A549 (cell line): ENCODE data around the gene CENPB.

Source experiments
- BHLHE40 ChIP-seq: IDR thresholded peaks from 2 replicates; pipeline ENCODE4 v1.6.1; 2012; ENCODE audit warnings: low read depth, low read length, inconsistent platforms
- CEBPB ChIP-seq, 2 experiments: fragments of >200 bp in 1 of 2; sonication (Bioruptor Twin) in 1 of 2; formaldehyde crosslinking in 1 of 2; IDR thresholded peaks; 2 replicates each; pipeline ENCODE4 v1.6.1; 2012 to 2016
- CTCF ChIP-seq: fragments of >200 bp; sonication (Bioruptor Twin); formaldehyde crosslinking; IDR thresholded peaks from 3 replicates; pipeline ENCODE4 v1.5.1; 2016
- EP300 ChIP-seq, 2 experiments: fragments of >200 bp; sonication (Bioruptor Twin); formaldehyde crosslinking; IDR thresholded peaks; 2 replicates in 1 of 2; 3 replicates in 1 of 2; pipeline ENCODE4 v1.6.1; 2016 to 2017
- FOSB ChIP-seq: fragments of 250-450 bp; sonication (Bioruptor Pico); IDR thresholded peaks from 2 replicates; pipeline ENCODE4 v1.5.0; 2020; ENCODE audit warnings: mild to moderate bottlenecking, moderate library complexity
- NFE2L2 ChIP-seq: fragments of 150-350 bp; conservative IDR thresholded peaks from 2 replicates; pipeline ENCODE4 v1.6.1; 2014; ENCODE audit warnings: low read length
- PBX3 ChIP-seq: IDR thresholded peaks from 2 replicates; pipeline ENCODE4 v1.6.1; 2012
- REST ChIP-seq: fragments of 200-600 bp; sonication (generic); IDR thresholded peaks from 2 replicates; pipeline ENCODE4 v1.6.1; 2016; ENCODE audit warnings: antibody characterized with exemption, mild to moderate bottlenecking, moderate library complexity
- ZNF302 ChIP-seq: fragments of 250-450 bp; sonication (Bioruptor Pico); IDR thresholded peaks from 2 replicates; pipeline ENCODE4 v1.9.0; 2021; ENCODE audit warnings: inconsistent platforms, mild to moderate bottlenecking, moderate library complexity

- TF ChIP-seq CTCF (no peak), FOSB (CRISPR knock-in tag) (no peak), BHLHE40 (no peak), ZNF302 (CRISPR knock-in tag) (no peak), CEBPB (IDR thresholded peaks at IDR 0.05) (no peak), NFE2L2 (no peak), REST (no peak), EP300 (IDR thresholded peaks at IDR 0.05) (no peak), PBX3 (no peak)
Measured at GRCh38 chr20:3803854-3804253, 17.3 kb upstream of the CENPB start.
